Esophagus mucosa (tissue), 1 donor: Measurements from ENCODE around the gene LEPR. TPM values are rescaled to one million over a fixed set of nuclear protein-coding genes. Genes with fewer than 3 reads are reported as not detected.

Experiments used
- total RNA-seq: library from RNA; stranded (reverse); gene quantifications from one replicate; pipeline ENCODE4 v1.2.4, GENCODE V29; 2023
- donor health status: DM: yes; HTN: yes; CAD: no.

The LEPR gene
- total RNA-seq, 1 donor from 2014 or later: 2.4 TPM

Other genes starting within 250 kb of the LEPR start
- 0.20 TPM for gene DNAJC6, start 111.1 kb upstream of the LEPR start, total RNA-seq
- gene LEPROT, start within 50 bp of the LEPR start, total RNA-seq: 42.1 TPM